GM19397 (cell line): ENCODE results near the gene PEA15.

Source experiments
- ATAC-seq: cut with Tn5 transposase; IDR thresholded peaks from one replicate; pipeline ENCODE4 v1.9.1; 2021; ENCODE audit warnings: mild to moderate bottlenecking, moderate library complexity; ENCODE audit not compliant: unreplicated experiment

The PEA15 gene

DNA sequence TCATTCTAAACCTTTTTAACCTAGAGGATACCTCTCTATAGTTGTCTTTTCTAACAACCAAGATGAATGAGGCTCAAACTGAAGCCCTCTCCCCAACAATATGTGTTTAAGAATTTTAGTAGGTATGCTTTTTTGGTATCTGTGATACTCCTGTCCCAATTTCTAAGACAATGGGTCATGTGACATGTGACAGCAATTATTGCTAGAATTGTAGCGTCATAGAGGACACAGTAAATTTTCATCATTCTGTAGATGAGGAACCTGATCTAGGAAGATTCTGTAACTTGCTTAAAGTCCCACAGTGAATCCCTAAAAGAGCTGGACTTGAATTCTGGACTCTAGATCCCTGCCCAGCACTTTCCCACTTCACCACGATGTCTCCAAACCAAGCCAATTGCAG, 26.5 kb upstream of the PEA15 start:
- ATAC-seq = no peak

DNA sequence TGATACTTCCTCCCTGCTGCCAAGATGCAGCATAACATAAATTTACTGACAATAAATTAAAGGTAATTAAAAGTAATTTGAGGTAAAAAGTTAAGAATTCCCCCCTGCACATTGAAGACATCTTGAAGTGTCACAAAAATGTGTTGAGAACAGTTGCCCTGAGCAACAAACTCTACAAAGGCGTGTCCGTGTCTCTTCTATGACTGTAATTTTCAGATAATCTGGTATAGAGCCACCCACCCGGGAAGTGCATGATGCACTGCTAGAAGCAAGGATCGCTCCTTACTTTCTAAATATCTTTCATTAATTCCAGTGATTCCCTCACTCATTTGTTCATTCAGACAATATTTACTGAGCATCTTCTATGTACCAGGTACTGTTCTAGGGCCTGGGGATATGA, 25.8 kb upstream of the PEA15 start:
- ATAC-seq = no peak

DNA sequence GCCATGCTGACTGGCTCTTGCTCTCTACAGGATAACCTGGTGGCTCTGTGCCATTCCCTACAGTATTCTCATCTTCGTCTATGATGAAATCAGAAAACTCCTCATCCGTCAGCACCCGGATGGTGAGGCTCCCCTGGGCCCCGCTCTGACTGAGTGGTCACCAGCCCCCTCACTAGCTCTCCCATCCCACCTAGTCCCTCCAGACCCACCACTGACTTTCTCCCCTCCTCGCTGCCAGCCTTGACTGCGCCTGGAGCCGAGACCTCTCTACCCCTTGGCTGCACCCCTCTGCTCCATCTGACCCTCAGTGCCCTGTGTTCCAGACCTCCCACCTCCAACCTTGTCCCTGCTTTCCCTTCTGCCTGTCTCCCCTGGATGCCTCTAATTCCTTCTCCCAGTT, 18.9 kb upstream of the PEA15 start:
- ATAC-seq = no peak

- ATAC-seq = no peak
These were observed 18.5 kb upstream of the PEA15 start for GRCh38 chr1:160186729-160187128.

GRCh38 chr1:160187407-160187806, 17.8 kb upstream of the PEA15 start:
- ATAC-seq = no peak

- no peak for ATAC-seq
These were observed 16.8 kb upstream of the PEA15 start for GRCh38 chr1:160188341-160188740.

- no peak for ATAC-seq
These were observed 15.2 kb upstream of the PEA15 start, which contains the start of gene CASQ1 for GRCh38 chr1:160189649-160190625. CASQ1 (plus strand) TSS chr1:160190575; CDS start chr1:160190752, 177 bp downstream.

DNA sequence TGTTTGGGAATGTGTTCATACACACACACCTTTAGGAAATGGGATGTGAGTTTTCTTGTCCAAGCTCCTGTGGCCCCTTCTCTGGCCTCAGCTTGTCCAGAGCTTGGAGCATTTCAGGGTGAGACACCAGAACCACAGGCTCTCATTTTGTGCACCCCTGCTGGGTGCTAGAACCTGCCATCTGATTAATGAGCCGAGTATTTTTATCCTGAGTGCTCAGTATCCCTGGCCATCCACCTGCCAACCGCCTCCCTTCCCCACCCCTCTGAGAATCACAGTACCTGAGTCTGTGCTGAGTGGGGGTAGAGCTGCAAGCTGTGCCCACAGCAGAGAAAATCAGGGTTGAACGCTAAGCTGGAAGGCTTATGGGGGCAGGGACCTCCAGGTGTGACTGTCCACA, 13.4 kb upstream of the PEA15 start:
- no peak for ATAC-seq

DNA sequence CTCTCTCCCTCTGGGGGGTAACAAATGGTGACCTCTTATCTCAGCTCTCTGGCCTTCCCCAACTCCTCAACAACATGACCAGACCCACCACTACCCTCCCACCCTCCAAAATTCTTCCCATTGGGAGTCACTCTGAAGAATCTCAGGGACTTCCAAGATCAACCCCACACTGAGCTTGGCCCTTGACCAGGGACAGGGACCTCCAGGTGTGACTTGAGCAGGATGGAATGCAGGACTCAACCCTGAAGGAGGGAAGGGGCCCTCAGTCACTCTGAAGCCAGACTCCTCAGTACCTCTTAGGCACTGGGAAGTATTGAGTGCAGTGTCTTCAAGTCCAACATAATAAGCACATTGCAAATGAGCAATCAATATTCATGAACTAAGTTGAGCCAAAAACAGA, 12.9 kb upstream of the PEA15 start:
- ATAC-seq = no peak

GRCh38 chr1:160193091-160193819, 11.9 kb upstream of the PEA15 start:
- no peak for ATAC-seq

- no peak for ATAC-seq
These were observed 11.1 kb upstream of the PEA15 start for GRCh38 chr1:160193832-160194736.

GRCh38 chr1:160194737-160195059, 10.5 kb upstream of the PEA15 start:
- no peak for ATAC-seq

GRCh38 chr1:160196143-160196542, 9.0 kb upstream of the PEA15 start:
- ATAC-seq = no peak

- ATAC-seq = no peak
These were observed 8.0 kb upstream of the PEA15 start for GRCh38 chr1:160197231-160197630.

DNA sequence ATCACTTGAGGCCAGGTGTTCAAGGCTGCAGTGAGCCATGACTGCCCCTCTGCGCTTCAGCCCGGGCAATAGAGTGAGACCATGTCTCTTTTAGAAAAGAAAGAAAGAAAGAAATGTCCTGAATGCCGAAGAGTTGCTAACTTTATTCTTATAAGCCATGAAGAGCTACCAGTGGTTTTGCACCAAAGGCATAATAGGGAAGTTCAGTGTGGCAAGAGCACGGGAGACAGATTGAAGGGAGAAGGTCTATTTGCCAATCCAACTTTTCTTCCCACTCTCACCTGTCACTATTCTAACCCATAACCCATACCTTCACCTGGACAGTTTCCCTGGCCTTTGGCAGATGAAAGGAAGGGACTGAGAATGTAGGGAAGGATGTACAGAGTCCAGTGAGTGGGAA, 4.4 kb upstream of the PEA15 start:
- no peak for ATAC-seq

DNA sequence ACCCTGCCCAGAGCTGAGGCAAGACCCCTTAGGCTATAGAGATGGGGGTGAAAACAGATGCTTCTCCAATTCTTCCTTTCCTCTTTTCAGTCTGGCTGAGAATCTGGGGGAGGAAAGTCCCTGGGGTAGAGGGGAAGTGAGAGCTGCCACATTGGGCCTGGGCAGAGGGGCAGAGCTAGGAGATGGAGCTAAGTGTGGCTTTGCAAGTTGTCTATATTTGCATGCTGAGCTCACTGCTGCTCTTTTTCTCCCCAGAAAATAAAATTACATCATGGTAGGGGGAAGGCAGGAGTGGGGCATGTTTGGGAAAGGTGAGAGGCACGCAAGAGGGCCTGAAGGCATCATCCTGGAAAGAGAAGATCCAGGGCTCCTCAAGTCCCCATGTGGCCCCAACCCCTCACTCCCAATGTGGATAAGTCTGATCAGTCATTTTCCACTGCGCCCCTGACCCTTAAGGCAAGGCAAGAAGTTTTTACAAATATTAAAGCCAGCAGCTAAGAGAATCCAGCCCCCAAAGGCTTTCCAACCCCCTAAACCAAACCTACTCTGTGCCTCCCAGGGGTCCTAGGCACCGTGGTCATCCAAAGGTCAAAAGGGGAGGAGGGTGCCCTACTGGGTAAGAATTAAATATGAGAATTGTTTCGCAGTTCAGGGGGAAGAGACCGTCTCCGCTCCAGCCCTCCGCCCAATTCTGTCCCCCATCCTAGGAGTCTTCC, 500 bp upstream of the PEA15 start:
- peak; percentile 57 for ATAC-seq

- ATAC-seq = no peak
These were observed 829 bp downstream of the PEA15 start for GRCh38 chr1:160206036-160206389.

GRCh38 chr1:160206421-160207117, 1.4 kb downstream of the PEA15 start:
- ATAC-seq = no peak

DNA sequence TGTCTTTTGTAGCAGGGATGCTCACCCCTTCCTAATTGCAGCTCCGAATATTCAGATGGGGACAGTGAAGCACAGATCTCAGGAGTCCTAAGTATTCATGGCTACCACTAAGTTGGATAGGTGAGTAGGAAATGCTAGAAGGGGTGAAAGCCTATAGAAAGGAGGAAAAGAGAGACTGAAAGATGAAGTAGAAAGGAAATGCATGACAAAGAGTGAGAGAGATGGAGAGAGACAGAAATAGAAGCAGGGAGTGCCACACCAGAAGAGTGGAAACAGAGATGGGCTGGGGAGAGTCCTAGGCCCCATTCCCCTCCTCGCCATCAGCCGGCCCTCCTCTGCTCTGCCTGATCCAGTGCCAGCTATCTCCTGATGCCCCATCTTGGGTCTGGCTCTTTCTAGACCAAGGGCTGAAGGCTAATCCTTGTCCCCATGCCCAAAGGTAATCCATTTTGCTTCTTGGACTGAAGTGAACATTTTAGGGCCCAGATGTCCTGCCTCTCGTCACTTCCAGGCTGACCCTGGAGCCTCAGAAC, 2.0 kb downstream of the PEA15 start:
- no peak for ATAC-seq
